Stimulated activated naive CD8-positive, alpha-beta T cell treated with anti-CD3 and anti-CD28 coated beads, Interleukin-15, amount 100 ng/mL, for 72 hours (primary cell): ENCODE measurements around the gene DOCK6.
A peak's percentile ranks its signal among the peaks of the same experiment; 100 is the strongest.
"Not testable (repeated sequence)": the region's sequence is repeated elsewhere in the genome, so short reads cannot be mapped to it uniquely, and the experiment has no call there.

Experiments used
- ATAC-seq: fragments of 150-1000 bp; cut with Tn5 transposase; 2 replicates; pipeline ENCODE4 v1.10.0; 2021; ENCODE audit warnings: mild to moderate bottlenecking, moderate library complexity
- DNase-seq, 2 donors: peaks; one replicate each; pipeline ENCODE4 v3.0.0; 2021 to 2022
- H3K27ac Mint-ChIP-seq, 2 donors: one replicate each; pipeline ENCODE4 v1.8.0; 2022; ENCODE audit warnings: mild to moderate bottlenecking in 2 of 2, mixed read lengths in 2 of 2, moderate library complexity in 2 of 2
- H3K27me3 Mint-ChIP-seq: one replicate; pipeline ENCODE4 v1.8.0; 2022; ENCODE audit warnings: mixed read lengths
- H3K4me1 Mint-ChIP-seq: one replicate; pipeline ENCODE4 v1.8.0; 2022; ENCODE audit warnings: mild to moderate bottlenecking, mixed read lengths
- H3K4me3 Mint-ChIP-seq, 2 donors: one replicate each; pipeline ENCODE4 v1.8.0; 2022; ENCODE audit warnings: mild to moderate bottlenecking in 2 of 2, mixed read lengths in 2 of 2, moderate library complexity in 1 of 2
- H3K9me3 Mint-ChIP-seq, 2 donors: one replicate each; pipeline ENCODE4 v1.8.0; 2022; ENCODE audit warnings: mixed read lengths in 2 of 2

Gene DOCK6

DNA sequence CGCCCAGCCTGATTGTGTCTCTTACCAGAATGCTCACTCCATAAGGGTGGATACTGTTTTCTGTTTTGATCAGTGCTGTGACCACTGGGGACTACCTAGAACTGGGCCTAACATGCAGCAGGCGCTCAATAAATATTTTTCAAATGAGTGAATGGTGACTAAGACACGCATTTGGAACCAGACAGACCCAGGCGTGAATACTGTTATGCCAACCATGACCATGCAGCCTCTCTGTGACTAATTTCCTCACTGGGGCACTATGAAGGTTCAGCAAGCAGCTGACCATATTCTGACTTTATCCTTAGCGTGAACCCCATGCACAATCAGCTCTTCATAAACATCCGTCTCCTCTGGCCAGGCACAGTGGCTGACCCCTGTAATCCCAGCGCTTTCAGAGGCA lies 93.8 kb downstream of the DOCK6 start:
- no peaks in the 10 kb centered on the region for H3K9me3 Mint-ChIP-seq
- H3K4me1 Mint-ChIP-seq, result no peaks in the 10 kb centered on the region
- DNase-seq, result no peak
- H3K27ac Mint-ChIP-seq, result no peak overlapping the region
- H3K4me3 Mint-ChIP-seq, result no peak overlapping the region
- H3K27me3 Mint-ChIP-seq, result no peaks in the 10 kb centered on the region
- ATAC-seq, result no peak

DNA sequence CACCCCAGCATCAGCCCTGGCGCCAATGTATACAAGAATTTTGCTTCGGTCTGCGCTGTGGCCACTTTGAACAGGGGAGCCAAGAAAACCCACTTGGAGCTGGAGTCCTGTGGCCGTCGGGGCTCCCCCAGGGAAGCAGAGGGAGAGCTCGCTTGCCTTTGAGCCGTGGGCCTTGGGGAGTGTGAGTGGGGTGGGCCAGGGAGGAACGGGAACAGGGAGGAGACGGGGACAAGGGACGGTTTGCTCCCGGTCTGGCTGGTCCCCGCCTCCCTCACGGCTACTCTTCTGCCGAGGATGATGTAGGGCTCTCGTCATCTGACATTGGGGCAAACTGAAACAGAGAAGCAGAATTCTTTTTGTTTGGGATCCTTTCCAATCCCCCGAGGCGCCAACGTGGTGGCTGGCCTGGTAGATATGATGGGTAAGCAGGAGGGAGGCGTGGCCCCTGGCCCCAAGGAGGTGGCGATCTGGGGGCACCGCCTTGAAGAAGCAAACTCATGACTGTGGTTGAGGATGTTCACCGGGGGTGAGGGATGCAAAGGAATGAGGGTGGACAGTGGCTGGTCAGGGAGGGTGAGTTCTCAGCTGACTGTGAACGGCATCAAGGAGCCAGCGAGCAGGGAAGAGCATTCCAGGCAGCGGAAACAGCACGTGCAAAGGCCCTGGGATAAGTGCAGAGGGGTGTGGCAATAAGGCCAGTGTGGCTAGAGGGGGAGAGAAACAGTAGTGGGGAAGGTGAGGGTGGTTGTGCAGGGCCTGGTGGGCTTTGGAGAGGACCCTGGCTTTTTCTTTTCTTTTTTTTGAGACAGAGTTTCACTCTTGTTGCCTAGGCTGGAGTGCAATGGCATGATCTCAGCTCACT lies 95.8 kb downstream of the DOCK6 start:
- no peak overlapping the region for H3K4me3 Mint-ChIP-seq
- DNase-seq, result no peak
- no peaks in the 10 kb centered on the region for H3K27me3 Mint-ChIP-seq
- no peak for ATAC-seq
- no peaks in the 10 kb centered on the region for H3K9me3 Mint-ChIP-seq
- no peaks in the 10 kb centered on the region for H3K4me1 Mint-ChIP-seq
- H3K27ac Mint-ChIP-seq, result no peak overlapping the region

DNA sequence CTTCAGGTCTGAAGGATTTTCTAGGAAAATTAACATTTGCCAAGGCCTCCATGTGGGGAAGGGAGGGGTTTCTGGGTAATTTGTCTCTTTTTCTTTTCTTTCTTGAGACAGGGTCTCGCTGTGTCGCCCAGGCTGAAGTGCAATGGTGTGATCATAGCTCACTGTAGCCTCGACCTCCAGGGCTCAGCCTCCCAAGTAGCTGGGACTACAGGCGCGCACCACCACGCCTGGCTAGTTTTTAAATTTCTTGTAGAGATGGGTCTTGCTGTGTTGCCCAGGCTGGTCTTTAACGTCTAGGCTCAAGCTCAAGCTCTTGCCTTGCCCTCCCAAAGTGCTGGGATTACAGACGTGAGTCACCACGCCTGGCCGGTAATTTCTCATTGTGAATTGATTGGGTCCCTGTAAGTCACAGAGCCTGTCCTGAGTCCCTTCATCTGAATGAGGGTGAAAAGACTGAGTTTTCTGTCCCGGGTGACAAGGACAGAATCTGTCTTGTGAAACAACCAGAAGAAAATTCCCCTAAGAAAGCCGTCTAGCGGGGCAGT lies 96.8 kb downstream of the DOCK6 start:
- ATAC-seq, result no peak
- H3K27ac Mint-ChIP-seq, result no peak overlapping the region
- no peaks in the 10 kb centered on the region for H3K27me3 Mint-ChIP-seq

DNA sequence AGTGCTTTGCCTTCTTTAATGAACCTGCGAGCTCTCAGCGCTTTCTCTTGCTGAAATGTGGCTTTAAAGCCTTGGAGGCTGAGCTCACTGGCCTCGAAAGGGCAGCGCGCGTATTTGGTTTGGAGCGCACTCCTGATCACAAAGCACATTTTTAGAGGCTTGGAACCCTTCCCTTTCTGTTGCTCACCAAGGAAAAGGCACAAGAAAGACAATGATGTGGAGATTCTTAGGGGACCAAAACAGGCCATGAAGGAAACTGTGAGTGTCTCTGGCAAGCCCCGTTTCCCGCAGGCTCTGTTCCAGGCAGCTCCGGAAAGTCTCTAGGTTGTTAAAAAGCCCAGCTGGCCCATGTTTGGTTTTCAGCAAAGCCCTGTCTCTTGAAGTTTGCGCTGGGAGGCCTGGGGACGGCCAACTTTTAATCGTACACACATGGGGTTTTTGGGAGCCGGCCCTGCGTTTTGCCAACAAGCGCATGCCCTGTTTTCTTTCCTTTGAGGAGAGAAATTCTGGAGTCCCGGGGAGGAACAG lies 97.4 kb downstream of the DOCK6 start:
- ATAC-seq (no peak), DNase-seq (no peak)
- Mint-ChIP-seq H3K4me3 (no peak overlapping the region), H3K4me1 (no peaks in the 10 kb centered on the region), H3K27ac (no peak overlapping the region), H3K9me3 (no peaks in the 10 kb centered on the region), H3K27me3 (no peaks in the 10 kb centered on the region)

More for the DNA sequence above, 96.8 kb downstream of the DOCK6 start:
- Mint-ChIP-seq H3K4me1 (no peaks in the 10 kb centered on the region), H3K9me3 (no peaks in the 10 kb centered on the region), H3K4me3 (no peak overlapping the region)
- DNase-seq, result no peak

DNA sequence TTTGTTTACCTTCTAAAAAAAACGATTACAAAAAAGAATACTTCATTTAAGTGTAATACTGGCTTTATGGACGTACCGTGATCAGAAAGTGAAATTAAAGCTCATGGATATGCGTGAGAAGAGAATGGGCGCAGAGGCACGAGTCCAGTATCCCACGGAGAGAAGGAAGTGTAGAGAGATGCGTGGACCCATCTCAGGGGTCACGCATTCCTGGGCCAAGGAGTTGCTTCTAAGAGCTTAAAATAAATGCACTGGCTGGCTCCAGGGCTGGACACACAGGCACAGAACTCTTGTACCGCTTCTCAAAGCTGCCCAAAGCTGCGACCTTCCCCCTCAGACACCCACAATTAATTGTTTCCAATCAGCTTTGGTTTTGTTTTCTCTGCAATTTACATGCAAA lies 98.0 kb downstream of the DOCK6 start:
- Mint-ChIP-seq H3K9me3 (no peaks in the 10 kb centered on the region), H3K27ac (no peak overlapping the region), H3K4me1 (no peaks in the 10 kb centered on the region), H3K4me3 (no peak overlapping the region), H3K27me3 (no peaks in the 10 kb centered on the region)
- DNase-seq, result no peak
- no peak for ATAC-seq

DNA sequence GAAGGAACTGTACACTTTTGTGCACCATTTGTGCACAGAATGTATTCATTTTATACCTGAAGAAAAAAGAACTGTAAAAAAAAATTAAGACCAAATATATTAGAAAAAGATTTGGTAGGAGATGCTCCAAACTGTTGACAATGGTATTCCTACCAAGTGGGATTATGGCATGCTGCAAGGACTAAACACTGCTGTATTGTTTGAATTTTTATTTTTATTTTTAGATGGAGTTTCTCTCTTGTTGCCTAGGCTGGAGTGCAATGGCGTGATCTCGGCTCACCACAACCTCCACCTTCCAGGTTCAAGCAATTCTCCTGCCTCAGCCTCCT lies 101.9 kb downstream of the DOCK6 start:
- H3K4me3 Mint-ChIP-seq, ATAC-seq, H3K27ac Mint-ChIP-seq, H3K9me3 Mint-ChIP-seq, H3K27me3 Mint-ChIP-seq, DNase-seq: not testable (repeated sequence)
- peaks cover 11% of the 10 kb centered on the region for H3K4me1 Mint-ChIP-seq

DNA sequence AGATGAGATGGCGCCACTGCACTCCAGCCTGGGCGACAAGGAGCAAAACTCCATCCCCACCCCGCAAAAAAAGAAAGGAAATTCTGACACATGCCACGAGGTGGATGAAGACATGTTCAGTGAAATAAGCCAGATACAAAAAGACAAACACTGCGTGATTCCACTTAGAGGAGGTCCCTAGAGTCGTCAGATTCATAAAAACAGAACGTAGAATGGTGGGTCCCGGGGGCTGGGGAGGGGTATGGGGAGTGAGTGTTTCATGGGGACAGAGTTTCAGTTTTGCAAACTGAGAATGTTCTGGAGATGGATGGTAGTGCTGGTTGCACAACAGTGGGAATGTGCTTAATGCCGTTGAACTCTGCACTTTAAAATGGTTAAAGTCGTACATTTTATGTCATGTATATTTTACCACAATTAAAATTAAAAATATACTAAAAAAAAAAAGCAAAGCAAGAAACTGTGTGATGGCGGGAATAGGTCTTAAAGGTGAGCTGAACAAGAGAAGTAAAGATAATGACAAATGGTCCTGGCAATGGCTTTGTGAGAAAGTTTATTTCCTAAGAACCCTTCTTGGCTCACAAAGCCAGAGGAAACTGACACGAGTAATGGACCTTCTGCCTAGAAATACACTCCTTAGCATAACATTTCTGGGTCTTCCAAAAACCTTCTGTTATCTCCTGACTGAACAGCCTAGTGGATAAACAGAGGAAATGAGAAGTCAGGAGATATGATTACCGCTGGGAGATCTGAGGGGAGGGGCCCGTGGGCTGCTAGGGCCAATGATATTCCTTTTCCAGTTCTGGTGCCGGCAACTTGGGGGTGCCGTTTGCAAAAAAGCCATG lies 102.5 kb downstream of the DOCK6 start:
- no peak for DNase-seq

DNA sequence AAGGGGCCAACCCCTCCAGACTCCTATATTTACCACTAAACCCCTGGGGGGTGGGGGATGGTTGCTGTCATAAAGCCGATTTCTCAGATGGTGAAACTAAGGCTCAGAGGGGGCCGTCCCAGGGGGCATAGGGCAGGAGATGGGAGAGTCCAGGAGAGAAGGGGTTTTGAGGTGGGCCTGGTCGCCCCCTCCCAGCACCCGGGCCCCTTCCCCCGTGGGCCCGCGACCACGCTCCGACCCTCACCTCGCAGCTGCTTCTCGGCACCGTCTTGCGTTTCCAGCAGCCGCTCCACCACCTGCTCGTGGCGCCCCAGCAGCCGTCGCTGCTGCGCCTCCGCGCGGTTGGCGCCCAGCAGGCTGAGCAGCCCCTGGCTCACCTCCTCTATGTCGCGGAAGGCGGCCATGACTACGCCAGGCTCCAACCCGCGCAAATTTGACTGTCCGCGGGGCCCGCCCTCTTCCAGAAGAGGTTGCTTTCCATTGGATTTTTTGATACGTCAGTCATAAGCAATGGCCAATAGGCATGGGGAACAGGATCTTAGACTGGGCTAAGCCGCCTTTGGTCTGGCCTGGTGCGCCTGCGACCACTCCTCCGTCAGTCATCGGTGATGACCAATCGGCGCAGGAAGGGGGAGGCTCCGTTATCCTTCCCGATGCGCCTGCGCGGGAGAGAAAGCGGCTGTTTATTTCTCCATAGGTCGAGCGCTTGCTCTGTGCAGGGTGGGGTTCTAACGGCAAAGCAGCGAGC lies 106.8 kb downstream of the DOCK6 start, which contains the start of gene SPC24:
Gene SPC24, minus strand, starts transcription at position 410 of the 748 bp plus-strand sequence. Its CDS starts 6 bp downstream, at position 404.
- H3K9me3 Mint-ChIP-seq, result no peaks in the 10 kb centered on the region
- H3K4me1 Mint-ChIP-seq, result peaks cover 28% of the 10 kb centered on the region
- H3K27ac Mint-ChIP-seq, result peak within 1 kb of the TSS; percentile 94 to 97
- no peaks in the 10 kb centered on the region for H3K27me3 Mint-ChIP-seq
- ATAC-seq (peak; percentile 99), DNase-seq (peak; percentile 93 to 97)
- peak within 1 kb of the TSS; percentile 83 to 92 for H3K4me3 Mint-ChIP-seq

More for the DNA sequence above, 102.5 kb downstream of the DOCK6 start:
- no peak for ATAC-seq
- Mint-ChIP-seq H3K27me3 (no peaks in the 10 kb centered on the region), H3K27ac (no peak overlapping the region), H3K4me3 (no peak overlapping the region), H3K4me1 (peaks cover 11% of the 10 kb centered on the region), H3K9me3 (no peaks in the 10 kb centered on the region)

DNA sequence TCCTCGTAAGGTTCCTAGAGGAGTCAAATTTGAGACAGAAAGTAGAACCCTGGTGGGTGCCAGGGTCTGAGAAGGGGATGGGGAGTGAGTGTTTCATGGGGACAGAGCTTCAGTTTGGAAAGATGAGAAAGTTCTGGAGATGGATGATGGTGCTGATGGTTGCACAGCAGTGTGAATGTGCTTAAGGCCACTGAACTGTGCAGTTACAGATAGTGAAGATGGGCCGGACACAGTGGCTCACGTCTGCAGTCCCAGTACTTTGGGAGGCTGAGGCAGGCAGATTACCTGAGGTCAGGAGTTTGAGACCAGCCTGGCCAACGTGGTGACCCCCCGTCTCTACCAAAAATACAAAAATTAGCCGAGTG lies 107.7 kb downstream of the DOCK6 start:
- H3K27ac Mint-ChIP-seq, result peak overlapping the region; percentile 59 to 64
- peak overlapping the region; percentile 83 to 92 for H3K4me3 Mint-ChIP-seq
- DNase-seq (no peak), ATAC-seq (no peak)
- no peaks in the 10 kb centered on the region for H3K9me3 Mint-ChIP-seq
- H3K4me1 Mint-ChIP-seq, result peaks cover 28% of the 10 kb centered on the region
- H3K27me3 Mint-ChIP-seq, result no peaks in the 10 kb centered on the region

DNA sequence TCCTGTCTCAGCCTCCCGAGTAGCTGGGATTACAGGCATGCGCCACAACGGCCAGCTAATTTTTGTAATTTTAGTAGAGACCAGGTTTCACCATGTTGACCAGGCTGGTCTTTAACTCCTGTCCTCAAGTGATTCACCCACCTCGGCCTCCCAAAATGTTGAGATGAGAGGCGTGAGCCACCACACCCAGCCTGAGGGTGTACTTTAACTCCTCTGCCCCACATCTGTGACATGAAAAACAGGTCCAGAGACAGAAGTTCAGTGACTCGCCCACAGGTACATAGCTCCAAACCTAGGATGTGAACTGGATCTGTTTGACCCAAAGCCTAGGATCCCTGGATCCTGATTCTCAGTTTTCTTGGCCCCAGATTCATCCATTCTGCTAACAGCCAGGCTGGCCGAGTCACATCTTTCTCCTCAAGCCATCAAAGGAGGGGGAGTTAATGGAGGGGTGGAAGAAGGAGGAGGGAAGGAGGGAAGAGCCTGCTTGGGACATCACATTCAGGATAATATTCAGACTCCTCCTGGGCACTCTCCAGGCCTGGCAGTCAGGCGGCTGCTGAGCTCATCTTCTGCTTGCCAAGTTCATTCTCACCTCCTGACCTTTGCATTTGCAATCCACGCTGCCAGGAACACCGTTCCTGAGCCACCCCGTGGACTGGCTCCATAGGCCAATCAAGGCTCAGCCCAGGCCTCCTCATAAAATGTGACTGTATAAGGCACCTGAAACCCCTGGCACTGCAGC lies 109.8 kb downstream of the DOCK6 start:
- Mint-ChIP-seq H3K27me3 (no peaks in the 10 kb centered on the region), H3K4me3 (no peak overlapping the region), H3K4me1 (peaks cover 28% of the 10 kb centered on the region), H3K27ac (no peak overlapping the region), H3K9me3 (no peaks in the 10 kb centered on the region)
- DNase-seq (no peak), ATAC-seq (no peak)

DNA sequence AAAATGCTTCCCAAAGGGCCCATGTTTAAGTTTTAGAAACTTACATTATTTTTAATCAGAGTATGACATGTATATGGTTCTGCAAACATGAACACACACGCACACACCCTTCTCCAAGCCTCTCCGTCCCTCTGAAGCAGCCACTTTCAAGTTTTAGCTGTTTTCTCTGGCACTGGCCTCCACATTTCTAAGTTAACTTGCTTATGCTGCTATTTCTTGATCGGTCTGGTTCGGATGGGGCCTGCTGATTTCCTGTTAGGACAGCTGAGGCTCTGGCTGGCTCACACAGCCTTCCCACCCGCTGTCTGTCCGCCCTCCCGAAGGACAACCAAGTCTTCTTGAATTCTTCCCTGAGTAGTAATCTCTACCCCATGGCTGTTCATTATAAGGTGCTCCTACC lies 111.1 kb downstream of the DOCK6 start:
- Mint-ChIP-seq H3K4me1 (peaks cover 25% of the 10 kb centered on the region), H3K4me3 (no peak overlapping the region), H3K27me3 (no peaks in the 10 kb centered on the region), H3K9me3 (no peaks in the 10 kb centered on the region), H3K27ac (no peak overlapping the region)
- DNase-seq, result no peak
- ATAC-seq, result no peak
